H7 (cell line): ENCODE measurements around the gene CPSF2. TPM values are rescaled to one million over a fixed set of nuclear protein-coding genes. Genes with fewer than 3 reads are reported as not detected.
"Not testable (repeated sequence)": the region's sequence is repeated elsewhere in the genome, so short reads cannot be mapped to it uniquely, and the experiment has no call there.

Experiments
- DNase-seq: peaks from one replicate; pipeline ENCODE4 v3.0.0; 2012
- H3K27me3 ChIP-seq: 2 replicates; pipeline ENCODE4 v1.6.0; 2011; ENCODE audit warnings: mild to moderate bottlenecking, low read length; ENCODE audit not compliant: control insufficient read depth, insufficient read depth
- H3K36me3 ChIP-seq: replicated peaks from 2 replicates; pipeline ENCODE4 v1.5.1; 2011; ENCODE audit warnings: low read length; ENCODE audit not compliant: control insufficient read depth, insufficient read depth
- H3K4me3 ChIP-seq: 2 replicates; pipeline ENCODE4 v1.5.1; 2011; ENCODE audit warnings: low read depth, mild to moderate bottlenecking, control low read depth, low read length, moderate library complexity; ENCODE audit not compliant: insufficient read depth
- total RNA-seq: library from RNA; depleted of rRNA; stranded (reverse); fragments of >200 nt; shearing (Covaris generic); gene quantifications from 2 replicates; pipeline ENCODE4 v1.2.3, GENCODE V29; 2014; rRNA removed

Gene CPSF2
- total RNA-seq, 1 experiment from 2014 or later, result 54.8 TPM

- H3K36me3 ChIP-seq, H3K27me3 ChIP-seq, DNase-seq, H3K4me3 ChIP-seq: not testable (repeated sequence)
Observed at GRCh38 chr14:92187616-92188015, 65.8 kb downstream of the CPSF2 start.

- no peak for DNase-seq
- H3K36me3 ChIP-seq, result no peaks in the 10 kb centered on the region
- H3K27me3 ChIP-seq, result no peaks in the 10 kb centered on the region
- H3K4me3 ChIP-seq, result no peak overlapping the region
Observed at GRCh38 chr14:92190768-92191167, 69.0 kb downstream of the CPSF2 start.

- Histone ChIP-seq H3K27me3 (no peaks in the 10 kb centered on the region), H3K36me3 (no peaks in the 10 kb centered on the region), H3K4me3 (no peak overlapping the region)
- DNase-seq, result no peak
Observed at GRCh38 chr14:92198804-92199203, 77.0 kb downstream of the CPSF2 start.

- H3K36me3 ChIP-seq, result no peaks in the 10 kb centered on the region
- H3K4me3 ChIP-seq, result peak overlapping the region; percentile 7; the same call in 1 of the 2 replicates
- H3K27me3 ChIP-seq, result no peaks in the 10 kb centered on the region
- DNase-seq, result peak; percentile 50
Observed at GRCh38 chr14:92199763-92200162, 78.0 kb downstream of the CPSF2 start.

- no peak for DNase-seq
- Histone ChIP-seq H3K27me3 (no peaks in the 10 kb centered on the region), H3K4me3 (no peak overlapping the region), H3K36me3 (no peaks in the 10 kb centered on the region)
Observed at GRCh38 chr14:92203116-92203515, 81.3 kb downstream of the CPSF2 start.

- Histone ChIP-seq H3K27me3 (no peaks in the 10 kb centered on the region), H3K36me3 (no peaks in the 10 kb centered on the region), H3K4me3 (no peak overlapping the region)
- DNase-seq, result no peak
Observed at GRCh38 chr14:92204792-92205191, 83.0 kb downstream of the CPSF2 start.

GRCh38 chr14:92207012-92207927 is 85.5 kb downstream of the CPSF2 start:
- Histone ChIP-seq H3K36me3 (no peaks in the 10 kb centered on the region), H3K4me3 (no peak overlapping the region), H3K27me3 (no peaks in the 10 kb centered on the region)
- DNase-seq, result peak; percentile 81

GRCh38 chr14:92207928-92208265 is 86.1 kb downstream of the CPSF2 start:
- Histone ChIP-seq H3K36me3 (no peaks in the 10 kb centered on the region), H3K4me3 (no peak overlapping the region), H3K27me3 (no peaks in the 10 kb centered on the region)
- DNase-seq, result no peak

- Histone ChIP-seq H3K4me3 (no peak overlapping the region), H3K27me3 (no peaks in the 10 kb centered on the region), H3K36me3 (no peaks in the 10 kb centered on the region)
- DNase-seq, result no peak
Observed at GRCh38 chr14:92209141-92209540, 87.4 kb downstream of the CPSF2 start.

GRCh38 chr14:92213125-92213524 is 91.4 kb downstream of the CPSF2 start:
- DNase-seq, H3K36me3 ChIP-seq, H3K27me3 ChIP-seq, H3K4me3 ChIP-seq: not testable (repeated sequence)

GRCh38 chr14:92215579-92215978 is 93.8 kb downstream of the CPSF2 start:
- Histone ChIP-seq H3K36me3 (no peaks in the 10 kb centered on the region), H3K4me3 (no peak overlapping the region), H3K27me3 (no peaks in the 10 kb centered on the region)
- DNase-seq, result no peak

GRCh38 chr14:92217936-92218335 is 96.2 kb downstream of the CPSF2 start:
- Histone ChIP-seq H3K27me3 (no peaks in the 10 kb centered on the region), H3K4me3 (no peak overlapping the region), H3K36me3 (no peaks in the 10 kb centered on the region)
- DNase-seq, result no peak

Other genes with a start within 250 kb of the CPSF2 start
- gene FBLN5, start 174.3 kb upstream of the CPSF2 start, total RNA-seq, result 1.4 and 2.3 TPM in 2 replicates
- 12.1 and 23.3 TPM in 2 replicates for gene TRIP11, start 81.9 kb upstream of the CPSF2 start, total RNA-seq
- 18.9 and 31.5 TPM in 2 replicates for gene ATXN3, start 15.4 kb upstream of the CPSF2 start, total RNA-seq
- 207 and 236 TPM in 2 replicates for gene NDUFB1, start 263 bp upstream of the CPSF2 start, total RNA-seq
- under 0.01 TPM in 1 of 2 replicates, not detected in the other for gene SLC24A4, start 201.2 kb downstream of the CPSF2 start, total RNA-seq